Measurements from ENCODE around the gene CELSR1.

Gene CELSR1

DNA sequence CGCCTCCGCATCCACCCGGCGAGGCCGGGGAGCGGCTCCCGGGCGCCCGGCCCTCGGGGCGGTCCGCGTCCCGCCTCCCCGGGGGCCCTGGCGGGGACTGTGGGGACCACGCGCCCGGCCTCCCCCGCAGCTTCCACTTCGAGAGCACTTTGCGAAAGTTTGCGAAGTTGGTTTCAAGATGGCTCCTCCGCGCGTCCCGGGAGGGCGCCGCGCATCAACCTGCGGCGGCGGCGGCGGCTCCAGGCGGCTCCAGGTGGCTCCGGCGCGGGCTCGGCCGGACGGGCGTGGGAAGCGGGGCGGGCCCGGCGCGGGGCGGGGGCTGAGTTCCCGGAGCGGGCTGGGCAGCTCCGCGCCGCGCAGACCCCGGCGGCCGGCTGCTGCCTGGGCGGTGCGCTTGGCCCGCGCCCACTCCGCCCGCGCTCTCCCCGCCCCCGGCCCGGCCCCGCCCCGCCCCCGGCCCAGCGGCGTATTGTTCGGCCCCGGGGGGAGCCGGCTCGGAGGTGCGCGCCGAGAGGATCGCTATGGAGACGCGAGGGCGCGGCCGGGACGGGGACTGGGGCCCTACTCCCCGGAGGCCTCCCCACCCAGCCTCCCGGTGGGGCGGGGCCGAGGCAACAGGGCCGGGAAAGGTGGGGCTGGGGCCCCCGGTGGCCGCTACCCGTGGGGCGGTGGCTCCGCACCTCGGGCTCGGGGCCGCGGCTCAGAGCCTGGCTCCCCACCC, at the start of gene CELSR1:
Gene CELSR1, minus strand, starts transcription at position 396 of the 721 bp plus-strand sequence. CDS start 450 bp downstream, outside the sequence.
- no peak for DNase-seq

GRCh38 chr22:46587061-46587460, 49.6 kb upstream of the CELSR1 start:
- no peak for DNase-seq

GRCh38 chr22:46586531-46587011, 49.2 kb upstream of the CELSR1 start:
- DNase-seq = no peak

DNA sequence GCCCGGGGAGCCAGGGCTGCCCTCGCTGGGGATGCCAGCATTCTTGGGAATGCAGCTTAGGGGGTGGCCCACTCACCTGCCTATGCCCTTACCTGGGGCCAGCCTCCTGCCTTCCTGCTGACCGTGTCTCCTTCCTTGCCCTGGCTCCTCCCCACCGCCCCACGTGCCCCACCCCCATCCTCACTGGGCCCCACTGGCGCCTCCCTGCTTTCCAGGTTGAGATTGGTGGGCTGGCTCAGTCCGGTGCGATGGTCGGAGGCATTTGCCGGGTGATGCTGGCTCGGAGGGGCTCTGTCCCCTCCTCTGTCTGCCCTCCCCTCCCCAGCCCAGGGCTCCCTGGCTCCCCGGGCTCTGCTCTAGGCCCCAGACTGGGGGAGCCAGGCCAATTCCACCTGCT, 48.7 kb upstream of the CELSR1 start:
- DNase-seq = no peak

GRCh38 chr22:46585340-46586122, 48.1 kb upstream of the CELSR1 start:
- DNase-seq = no peak

DNA sequence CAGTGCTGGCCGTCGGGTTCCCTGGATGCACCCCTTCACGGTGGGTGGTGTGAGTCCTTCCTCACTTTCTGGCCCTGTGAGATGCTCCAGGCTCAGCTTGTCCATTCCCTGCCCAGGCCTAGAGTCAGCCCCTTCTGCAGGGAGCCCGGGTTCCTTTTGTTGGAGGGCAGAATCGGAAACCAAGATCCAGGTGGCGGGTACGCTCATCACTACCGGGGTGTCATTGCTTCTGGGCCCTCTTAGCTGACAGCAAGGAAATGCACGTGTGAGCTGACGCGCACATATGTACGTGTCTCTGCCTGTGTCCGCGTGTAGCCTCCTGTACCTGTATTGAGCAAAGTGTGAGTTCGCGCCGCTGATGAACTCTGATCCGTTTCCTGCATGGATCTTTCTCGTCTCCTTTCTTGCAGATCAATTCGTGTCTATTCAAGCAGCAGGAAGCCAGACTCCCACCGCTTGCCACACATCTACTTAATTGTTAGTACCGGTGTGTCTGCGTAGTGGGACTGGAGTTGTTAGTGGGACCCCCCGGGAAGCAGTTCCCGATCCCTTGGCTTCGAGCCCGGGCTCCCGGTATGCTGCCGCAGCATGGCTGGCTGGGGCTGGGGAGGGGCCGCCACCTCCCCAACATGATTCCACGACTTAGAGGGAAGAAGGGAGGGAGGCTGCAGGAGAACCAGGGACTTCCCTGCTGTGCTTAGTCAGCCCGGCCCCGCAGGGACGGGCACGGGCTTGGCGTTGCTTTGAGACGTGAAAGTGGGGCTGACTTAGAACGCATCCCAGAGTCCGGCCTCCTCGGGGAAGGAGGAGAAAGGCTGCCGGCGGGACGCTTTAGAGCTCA, 46.9 kb upstream of the CELSR1 start:
- no peak for DNase-seq

DNA sequence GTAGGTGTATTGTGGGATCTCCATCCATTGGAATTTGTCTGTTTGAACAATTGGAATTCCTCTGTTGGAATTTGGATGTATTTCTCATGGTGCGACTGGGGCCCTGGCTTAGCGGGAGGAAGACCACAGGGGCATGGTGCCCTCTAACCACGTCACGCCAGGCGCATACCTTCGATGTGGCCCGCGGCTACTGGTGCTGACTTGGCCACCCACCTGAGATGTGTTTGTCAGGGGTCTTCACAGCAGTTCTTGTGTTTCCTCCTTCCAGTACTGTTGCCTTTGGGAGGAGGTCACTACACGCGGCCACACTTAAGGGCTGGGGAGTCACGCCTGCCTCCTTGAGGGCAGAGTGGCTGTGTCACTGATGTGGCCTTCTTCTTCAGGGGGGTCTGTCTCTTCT, 46.2 kb upstream of the CELSR1 start:
- DNase-seq = no peak

GRCh38 chr22:46582281-46582933, 45.0 kb upstream of the CELSR1 start:
- no peak for DNase-seq

DNA sequence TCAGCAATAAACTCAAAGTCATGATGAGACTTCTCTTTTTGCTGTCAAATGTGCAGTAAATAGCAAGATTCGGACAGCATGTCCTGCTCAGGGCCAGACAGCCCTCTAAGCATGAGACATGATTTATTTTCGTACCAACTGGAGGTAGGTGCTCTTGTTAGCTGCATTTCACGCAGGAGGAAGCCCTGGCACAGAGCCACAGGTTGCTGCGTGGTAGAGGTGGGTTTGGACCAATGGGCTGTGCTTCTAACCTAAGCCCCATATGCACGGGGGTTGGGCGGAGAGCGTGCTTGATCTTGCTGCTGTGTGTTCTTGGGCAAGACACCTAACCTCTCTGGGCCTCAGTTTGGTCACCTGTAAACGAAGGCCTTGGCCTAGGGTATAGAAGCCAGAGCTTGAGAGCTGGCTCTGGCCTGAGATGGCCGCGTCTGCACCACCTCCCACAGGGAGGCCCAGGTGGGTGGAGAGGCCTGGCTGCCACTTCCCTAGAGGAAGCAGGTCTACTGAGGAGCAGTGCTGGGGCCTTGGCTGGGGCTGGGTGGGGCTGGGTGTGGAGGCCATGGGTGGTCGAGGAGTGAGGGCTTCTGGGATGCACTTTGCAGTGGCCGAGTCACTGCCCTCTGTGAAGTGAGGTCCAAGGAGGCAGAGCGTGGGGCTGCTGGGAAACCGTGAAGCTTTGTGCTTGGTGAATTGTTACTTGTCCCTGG, 44.3 kb upstream of the CELSR1 start:
- no peak for DNase-seq

GRCh38 chr22:46580940-46581537, 43.6 kb upstream of the CELSR1 start:
- no peak for DNase-seq

- DNase-seq = no peak
These were observed 42.5 kb upstream of the CELSR1 start for GRCh38 chr22:46579751-46580449.

DNA sequence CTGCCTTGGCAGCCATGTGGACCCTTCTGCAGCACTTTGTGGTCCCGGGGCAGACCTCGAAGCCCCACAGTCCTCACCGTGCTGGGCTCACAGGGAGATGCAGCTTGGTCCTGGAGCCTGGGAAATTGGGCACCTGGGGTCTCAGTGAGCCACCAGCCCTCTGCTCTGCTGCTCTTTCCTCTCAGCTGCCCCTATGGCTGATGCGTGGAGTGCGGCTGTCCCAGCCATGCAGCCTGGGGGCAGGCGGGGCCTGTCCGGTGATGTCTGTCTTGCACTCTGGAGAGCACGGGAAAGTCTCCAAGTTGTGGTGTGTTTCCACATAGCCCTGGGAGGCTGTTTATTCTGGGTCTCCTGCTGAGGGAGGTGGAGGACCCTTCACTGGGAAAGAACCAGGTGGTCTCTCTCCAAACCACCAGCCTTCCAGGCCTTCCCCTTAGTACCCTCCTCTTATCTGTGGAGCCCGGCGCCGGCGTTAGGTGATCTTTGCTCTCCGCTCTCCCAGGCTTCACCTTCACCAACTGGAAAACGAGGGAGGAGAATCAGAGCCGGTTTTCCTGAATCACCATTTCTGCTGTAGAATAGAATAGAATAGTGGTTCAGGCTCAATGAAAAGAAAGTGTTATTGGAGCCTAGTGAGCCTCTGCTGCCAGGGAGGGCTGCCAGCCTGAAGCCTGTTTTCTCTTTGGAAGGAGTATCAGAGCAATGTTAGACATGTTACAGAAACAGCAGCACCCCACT, 41.6 kb upstream of the CELSR1 start:
- DNase-seq = no peak

DNA sequence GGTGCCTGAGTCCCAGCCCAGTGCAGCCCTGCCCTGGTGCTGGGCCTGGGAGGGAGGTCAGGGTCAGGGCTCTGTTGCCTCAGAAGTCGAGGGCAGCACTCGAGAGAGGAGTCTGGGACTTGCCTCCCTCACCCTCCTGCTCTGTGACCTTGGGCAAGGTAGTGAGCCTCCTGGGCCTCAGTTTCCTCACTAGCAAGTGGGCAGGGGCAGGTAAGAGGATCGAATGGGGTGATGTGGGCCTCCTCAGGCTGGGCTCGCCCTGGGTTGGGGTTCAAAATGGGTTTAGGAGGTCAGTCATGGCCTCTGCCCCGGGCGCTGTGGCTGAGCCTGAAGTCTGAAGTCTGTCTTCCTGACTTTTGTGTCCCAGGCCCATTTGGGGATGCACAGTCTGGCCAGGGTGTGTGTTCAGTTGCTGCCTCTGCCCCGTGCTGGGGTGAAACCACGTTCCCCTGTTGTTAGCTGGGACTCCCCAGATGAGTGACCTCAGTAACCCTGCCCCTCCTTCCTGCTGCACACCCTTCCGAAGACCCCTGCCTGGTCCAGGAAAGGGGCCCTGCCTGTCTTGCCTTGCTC, 40.9 kb upstream of the CELSR1 start:
- DNase-seq = no peak

DNA sequence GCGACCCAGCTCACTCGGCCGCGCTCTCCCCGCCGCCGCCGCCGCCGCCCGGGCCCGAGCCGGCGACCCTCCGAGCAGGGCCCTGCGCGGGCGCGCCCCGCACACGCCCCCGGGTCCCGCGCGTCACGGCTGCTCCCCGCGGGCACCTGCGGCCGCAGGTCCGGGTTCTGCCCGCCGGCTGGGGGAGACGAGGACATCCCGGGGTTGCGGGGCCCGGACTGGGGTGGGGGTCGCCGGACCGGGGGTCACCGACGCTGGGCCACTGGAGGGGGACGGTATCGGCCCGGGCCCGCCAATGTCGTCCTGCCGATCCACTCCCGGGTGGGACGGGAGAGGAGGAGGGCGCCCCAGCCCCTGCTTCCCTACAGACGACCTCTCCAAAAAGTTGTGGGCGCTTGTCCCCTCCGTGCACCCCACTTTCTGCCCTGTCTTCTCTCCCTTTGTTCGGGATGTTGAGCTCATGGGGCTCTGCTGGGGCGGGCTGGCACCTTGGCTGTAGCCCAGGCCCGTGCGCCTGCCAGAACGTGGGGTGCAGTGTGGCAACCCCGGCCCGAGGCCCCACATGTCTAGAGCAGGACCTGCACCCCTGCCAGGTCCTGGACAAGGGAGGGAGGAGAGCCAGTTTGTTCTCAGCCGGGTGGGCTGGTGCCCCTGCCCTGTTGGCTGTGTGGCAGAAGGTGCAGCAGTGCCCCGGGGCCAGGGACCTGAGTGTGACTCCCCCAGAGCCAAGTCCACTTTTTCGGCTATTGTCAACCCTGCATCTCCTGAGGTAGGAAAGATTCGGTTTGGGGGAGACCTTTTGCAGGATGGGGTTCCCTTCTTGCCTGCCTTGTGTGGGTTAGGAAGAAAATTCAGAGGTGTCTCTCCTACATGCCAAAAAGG, 40.2 kb upstream of the CELSR1 start:
- DNase-seq = peak in 3 of 6 experiments; percentile 7 to 26 (median 21)

DNA sequence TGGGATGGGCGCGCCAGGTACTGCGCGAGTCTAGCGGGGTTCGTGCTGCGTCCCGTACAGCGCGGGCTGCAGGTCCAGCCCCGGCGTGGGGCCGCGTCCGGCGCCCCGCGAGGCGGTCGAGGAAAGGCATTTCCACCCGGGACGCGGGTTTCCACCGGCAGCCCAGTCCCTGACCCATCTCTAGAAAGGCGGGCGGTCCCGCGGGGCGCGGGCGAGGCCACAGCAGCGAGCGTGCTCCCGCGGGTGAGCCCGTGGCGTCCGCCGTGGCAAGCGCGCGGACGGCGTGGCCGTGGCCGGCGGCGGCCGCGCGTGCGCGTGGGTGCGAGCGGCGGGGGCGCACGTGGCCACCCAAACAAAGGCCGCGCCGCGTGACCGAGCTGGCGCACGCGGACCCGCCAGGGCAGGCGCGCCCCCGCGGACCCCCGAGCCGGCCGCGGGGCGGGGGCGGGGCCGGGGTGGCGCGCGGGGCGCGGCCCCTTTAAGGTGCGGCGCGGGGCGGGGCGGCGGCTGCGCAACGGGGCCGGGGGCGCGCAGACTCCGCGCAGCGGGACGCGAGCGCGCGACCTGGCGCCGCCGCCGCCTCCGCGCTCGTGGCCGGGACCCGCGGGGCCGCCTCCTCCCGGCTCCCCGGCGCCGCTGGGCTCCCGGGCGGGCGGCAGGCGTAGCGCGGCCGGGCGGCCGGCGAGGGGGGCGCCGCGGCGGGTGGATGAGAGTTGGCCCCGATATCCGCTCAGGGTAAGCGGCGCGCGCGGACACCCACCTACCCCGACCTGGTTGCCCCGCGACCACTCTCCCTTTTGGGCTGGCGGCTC, 39.3 kb upstream of the CELSR1 start:
- DNase-seq = peak; percentile 33 to 70 (median 56)

- peak in 1 of 6 experiments; percentile 20 for DNase-seq
These were observed 38.6 kb upstream of the CELSR1 start for GRCh38 chr22:46575911-46576555.

Measured in stimulated activated naive CD4-positive, alpha-beta T cell (primary cell).